Endothelial cell of umbilical vein (primary cell): Measurements from ENCODE around the gene SMARCD2. TPM values are rescaled to one million over a fixed set of nuclear protein-coding genes. Genes with fewer than 3 reads are reported as not detected.

Experiments used
- BruUV-seq: library from RNA; stranded (reverse); fragments of 400-500 nt; replicated peaks from 2 replicates; lab custom pipeline; 2021; lab: Mats Ljungman, UMichigan
- CTCF ChIA-PET: fragments of 300-600, 350-600 bp; sonication (Branson Sonifier 250); formaldehyde crosslinking; loops from one replicate; lab custom pipeline; 2021; ENCODE audit warnings: antibody characterized with exemption, inconsistent platforms; lab: Charles Lee
- POLR2A ChIA-PET: fragments of 300-600, 350-600 bp; sonication (Branson Sonifier 250); formaldehyde crosslinking; loops from one replicate; lab custom pipeline; 2021; ENCODE audit warnings: antibody characterized with exemption, inconsistent platforms; lab: Charles Lee
- DNase-seq: peaks from one replicate; pipeline ENCODE4 v3.0.0-alpha.2; 2011; ENCODE audit warnings: low read depth, low spot score
- FAIRE-seq: peaks from 2 replicates; lab custom pipeline; 2011; peaks lifted over from hg19 to GRCh38; lab: Jason Lieb, UNC
- H2AFZ ChIP-seq: 2 replicates; pipeline ENCODE4 v1.6.0; 2012; ENCODE audit warnings: low read depth, low read length, control low read depth, inconsistent platforms
- H3K27ac ChIP-seq: 2 replicates; pipeline ENCODE4 v1.5.1; 2011; ENCODE audit warnings: low read depth, mild to moderate bottlenecking, control low read depth, low read length, moderate library complexity; ENCODE audit not compliant: insufficient read depth
- H3K27me3 ChIP-seq, 2 experiments: 2 replicates each; pipeline versions ENCODE4 v1.6.0 to v1.6.1; 2011; ENCODE audit warnings: low read length in 2 of 2, mixed read lengths in 1 of 2; ENCODE audit not compliant: control insufficient read depth in 2 of 2, insufficient read depth in 2 of 2
- H3K36me3 ChIP-seq, 2 experiments: 2 replicates in 1 of 2; 3 replicates in 1 of 2; pipeline ENCODE4 v1.5.1; 2011; ENCODE audit warnings: low read length in 2 of 2, mild to moderate bottlenecking in 1 of 2, moderate library complexity in 1 of 2; ENCODE audit not compliant: control insufficient read depth in 2 of 2, insufficient read depth in 2 of 2; ENCODE audit errors: extremely low read depth in 1 of 2
- H3K4me1 ChIP-seq: 3 replicates; pipeline ENCODE4 v1.5.1; 2011; ENCODE audit warnings: mild to moderate bottlenecking, low read length; ENCODE audit not compliant: control insufficient read depth, insufficient read depth; ENCODE audit errors: extremely low read depth
- H3K4me2 ChIP-seq: 2 replicates; pipeline ENCODE4 v1.6.1; 2011; ENCODE audit warnings: low read length, control low read depth, mixed read lengths; ENCODE audit not compliant: insufficient read depth
- H3K4me3 ChIP-seq, 3 experiments: fragments of 200-600 bp in 1 of 3; sonication (generic), shearing (Covaris generic) in 1 of 3; replicated peaks in 1 of 3; 2 replicates each; pipeline ENCODE4 v1.5.1; 2011 to 2016; ENCODE audit warnings: control low read depth in 3 of 3, low read length in 3 of 3, mild to moderate bottlenecking in 2 of 3, inconsistent platforms in 1 of 3, low read depth in 1 of 3, moderate library complexity in 1 of 3; ENCODE audit not compliant: insufficient read depth in 1 of 3
- H3K79me2 ChIP-seq: 2 replicates; pipeline ENCODE4 v1.6.0; 2012; ENCODE audit warnings: low read length, inconsistent platforms; ENCODE audit not compliant: control insufficient read depth, insufficient read depth
- H3K9ac ChIP-seq: replicated peaks from 2 replicates; pipeline ENCODE3; 2011; ENCODE audit warnings: low read length, control low read depth; ENCODE audit not compliant: insufficient read depth; ENCODE audit errors: extremely low read depth
- H3K9me1 ChIP-seq: replicated peaks from 3 replicates; pipeline ENCODE4 v1.6.0; 2011; ENCODE audit warnings: mild to moderate bottlenecking, low read length; ENCODE audit not compliant: control insufficient read depth, insufficient read depth; ENCODE audit errors: extremely low read depth
- H3K9me3 ChIP-seq: replicated peaks from 2 replicates; pipeline ENCODE4 v1.5.1; 2012; ENCODE audit warnings: low read length, inconsistent platforms; ENCODE audit not compliant: control insufficient read depth, insufficient read depth
- H4K20me1 ChIP-seq: replicated peaks from 2 replicates; pipeline ENCODE3; 2011; ENCODE audit warnings: mild to moderate bottlenecking, low read length; ENCODE audit not compliant: control insufficient read depth, insufficient read depth; ENCODE audit errors: extremely low read depth
- CTCF ChIP-seq, 2 donors: IDR thresholded peaks; 1 replicate in 1 of 2; 2 replicates in 1 of 2; pipeline ENCODE4 v1.5.1; 2011; ENCODE audit warnings: low read length in 2 of 2, mild to moderate bottlenecking in 2 of 2, moderate library complexity in 2 of 2, control low read depth in 1 of 2, inconsistent platforms in 1 of 2, low read depth in 1 of 2; ENCODE audit not compliant: insufficient read depth in 1 of 2; ENCODE audit errors: extremely low read depth in 1 of 2
- EZH2 ChIP-seq: IDR thresholded peaks from 2 replicates; pipeline ENCODE4 v1.6.1; 2012; ENCODE audit warnings: borderline replicate concordance, low read depth, mild to moderate bottlenecking, moderate library complexity, low read length, inconsistent platforms; ENCODE audit not compliant: severe bottlenecking
- FOS ChIP-seq: IDR thresholded peaks from 2 replicates; pipeline ENCODE4 v1.6.1; 2011; ENCODE audit warnings: mild to moderate bottlenecking, low read length, moderate library complexity, borderline replicate concordance; ENCODE audit not compliant: insufficient read depth
- GATA2 ChIP-seq: IDR thresholded peaks from 2 replicates; pipeline ENCODE4 v1.7.0; 2011; ENCODE audit warnings: low read depth, mild to moderate bottlenecking, moderate library complexity, mixed read lengths, low read length; ENCODE audit not compliant: insufficient read length, insufficient read depth
- JUN ChIP-seq: IDR thresholded peaks from 2 replicates; pipeline ENCODE4 v1.6.1; 2011; ENCODE audit warnings: borderline replicate concordance, low read depth; ENCODE audit not compliant: insufficient read length, insufficient read depth
- MYC ChIP-seq: IDR thresholded peaks from one replicate; pipeline ENCODE4 v1.6.1; 2011; ENCODE audit warnings: mild to moderate bottlenecking, low read depth, low read length
- POLR2A ChIP-seq: IDR thresholded peaks from 2 replicates; pipeline ENCODE4 v1.6.1; 2012; ENCODE audit warnings: low read depth, mild to moderate bottlenecking, control low read depth, low read length
- POLR2AphosphoS5 ChIP-seq: IDR thresholded peaks from 2 replicates; pipeline ENCODE4 v1.6.1; 2012; ENCODE audit warnings: low read depth, mild to moderate bottlenecking, control low read depth, low read length, moderate library complexity; ENCODE audit not compliant: insufficient read depth
- dilution Hi-C: fragments of 300-500 bp; cut with MboI; formaldehyde crosslinking; loops from one replicate; pipeline ENCODE4 v1.15.0; 2019; ENCODE audit warnings: low sequenced_read_pairs; ENCODE audit not compliant: extremely low pct_ligation_motif_present
- intact Hi-C: fragments of 100-400 bp; cut with micrococcal nuclease; formaldehyde crosslinking; loops from one replicate; pipeline ENCODE4 v1.10.0; 2022
- polyA plus RNA-seq, 4 experiments: library from polyadenylated mRNA; depleted of rRNA in 3 of 4; stranded (reverse) in 3 of 4; unstranded in 1 of 4; fragments of >200 nt; gene quantifications; 2 replicates each; pipeline versions ENCODE4 v1.2.1 to v1.2.3, GENCODE V29; 2011 to 2012; ENCODE audit warnings: missing spikeins in 1 of 4
- total RNA-seq: library from RNA; stranded (reverse); gene quantifications from 2 replicates; pipeline ENCODE4 v1.2.3, GENCODE V29; 2021
- TF ChIP-seq, protein P1 (sequence below): IDR thresholded peaks from 2 replicates; pipeline ENCODE4 v1.6.1; 2011; ENCODE audit not compliant: insufficient read depth, insufficient read length

SMARCD2 gene
- total and polyA plus RNA-seq, 2 donors (not counting 3 experiments of a cell fraction or from before 2014, with no cell fraction given): 51.2 to 55.7 TPM

- Histone ChIP-seq H3K27ac (no peak overlapping the region), H2AFZ (no peak overlapping the region), H3K4me3 (no peak overlapping the region), H3K9me3 (no peaks in the 10 kb centered on the region), H3K9ac (no peak overlapping the region), H3K79me2 (peaks cover 26% of the 10 kb centered on the region), H3K4me1 (peaks cover 12% of the 10 kb centered on the region), H3K9me1 (no peaks in the 10 kb centered on the region), H3K27me3 (no peaks in the 10 kb centered on the region), H3K4me2 (no peak overlapping the region), H4K20me1 (no peaks in the 10 kb centered on the region), H3K36me3 (peaks cover 29 to 58% of the 10 kb centered on the region in 2 experiments)
- POLR2A ChIA-PET: no interaction called here
- DNase-seq (no peak), FAIRE-seq (no peak)
- TF ChIP-seq CTCF (IDR thresholded peaks at IDR 0.05; ENCODE audit: extremely low read depth in 1 of 2, insufficient read depth in 1 of 2, low read depth in 1 of 2, low read length in 2 of 2): no peak
- TF ChIP-seq JUN: no peak
- no peak for TF ChIP-seq GATA2
- TF ChIP-seq POLR2A: no peak
- TF ChIP-seq POLR2AphosphoS5: no peak
- no peak for TF ChIP-seq FOS
- TF ChIP-seq, protein P1, sequence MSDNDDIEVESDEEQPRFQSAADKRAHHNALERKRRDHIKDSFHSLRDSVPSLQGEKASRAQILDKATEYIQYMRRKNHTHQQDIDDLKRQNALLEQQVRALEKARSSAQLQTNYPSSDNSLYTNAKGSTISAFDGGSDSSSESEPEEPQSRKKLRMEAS: no peak
- no peak for TF ChIP-seq EZH2
- no peak for TF ChIP-seq MYC
- BruUV-seq: no TSS peak
- intact Hi-C loops: no loop called here
- CTCF ChIA-PET: interaction anchor here (1.0 to 1.6 kb wide), 2 partner anchors 17 to 29 kb away, joined by 3 to 6 read pairs; no protein-coding TSS in a partner anchor
- dilution Hi-C loops: no loop called here
These were observed 11.0 kb downstream of the SMARCD2 start for GRCh38 chr17:63831505-63831904.
